ENCODE data around the gene TMEM132C. TPM values are rescaled to one million over a fixed set of nuclear protein-coding genes. Genes with fewer than 3 reads are reported as not detected.

The TMEM132C gene
- total RNA-seq, 1 experiment from 2014 or later: not detected

DNA sequence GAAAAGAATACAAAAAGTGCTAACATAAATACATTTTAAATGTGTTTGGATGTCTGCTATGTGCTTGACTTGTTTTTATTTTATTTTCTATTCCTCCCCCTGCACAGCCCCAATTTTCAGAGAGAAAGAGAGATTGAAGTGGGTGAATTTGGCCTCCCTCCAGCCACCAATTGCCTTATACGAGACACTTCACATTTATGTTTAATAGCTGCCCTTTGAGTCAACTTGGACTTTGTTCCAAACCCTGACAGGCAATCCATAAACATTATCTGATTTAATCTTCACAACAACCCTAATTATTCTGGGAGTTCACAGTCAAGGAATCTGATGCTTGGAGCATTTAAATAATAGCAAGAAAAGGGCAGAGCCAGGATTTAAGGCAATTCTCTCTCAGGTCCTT lies 395.1 kb downstream of the TMEM132C start:
- Mint-ChIP-seq H3K9me3 (ENCODE audit: low read depth, unreplicated experiment) (peaks cover 18% of the 10 kb centered on the region), H3K4me3 (ENCODE audit: low read depth, unreplicated experiment) (no peak overlapping the region), H3K27me3 (ENCODE audit: unreplicated experiment) (no peaks in the 10 kb centered on the region), H3K27ac (ENCODE audit: unreplicated experiment) (no peak overlapping the region), H3K36me3 (ENCODE audit: insufficient read depth, unreplicated experiment) (no peaks in the 10 kb centered on the region), H3K4me1 (ENCODE audit: low read depth, unreplicated experiment) (no peaks in the 10 kb centered on the region)
- DNase-seq: no peak
- TF ChIP-seq, protein P1, sequence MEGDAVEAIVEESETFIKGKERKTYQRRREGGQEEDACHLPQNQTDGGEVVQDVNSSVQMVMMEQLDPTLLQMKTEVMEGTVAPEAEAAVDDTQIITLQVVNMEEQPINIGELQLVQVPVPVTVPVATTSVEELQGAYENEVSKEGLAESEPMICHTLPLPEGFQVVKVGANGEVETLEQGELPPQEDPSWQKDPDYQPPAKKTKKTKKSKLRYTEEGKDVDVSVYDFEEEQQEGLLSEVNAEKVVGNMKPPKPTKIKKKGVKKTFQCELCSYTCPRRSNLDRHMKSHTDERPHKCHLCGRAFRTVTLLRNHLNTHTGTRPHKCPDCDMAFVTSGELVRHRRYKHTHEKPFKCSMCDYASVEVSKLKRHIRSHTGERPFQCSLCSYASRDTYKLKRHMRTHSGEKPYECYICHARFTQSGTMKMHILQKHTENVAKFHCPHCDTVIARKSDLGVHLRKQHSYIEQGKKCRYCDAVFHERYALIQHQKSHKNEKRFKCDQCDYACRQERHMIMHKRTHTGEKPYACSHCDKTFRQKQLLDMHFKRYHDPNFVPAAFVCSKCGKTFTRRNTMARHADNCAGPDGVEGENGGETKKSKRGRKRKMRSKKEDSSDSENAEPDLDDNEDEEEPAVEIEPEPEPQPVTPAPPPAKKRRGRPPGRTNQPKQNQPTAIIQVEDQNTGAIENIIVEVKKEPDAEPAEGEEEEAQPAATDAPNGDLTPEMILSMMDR (IDR thresholded peaks at IDR 0.05; ENCODE audit: unreplicated experiment): no peak
- no TSS peak for BruUV-seq (replicated peaks)
- CTCF ChIA-PET: no interaction called here
- intact Hi-C loops (cut with micrococcal nuclease; ENCODE audit: unreplicated experiment): no loop called here

DNA sequence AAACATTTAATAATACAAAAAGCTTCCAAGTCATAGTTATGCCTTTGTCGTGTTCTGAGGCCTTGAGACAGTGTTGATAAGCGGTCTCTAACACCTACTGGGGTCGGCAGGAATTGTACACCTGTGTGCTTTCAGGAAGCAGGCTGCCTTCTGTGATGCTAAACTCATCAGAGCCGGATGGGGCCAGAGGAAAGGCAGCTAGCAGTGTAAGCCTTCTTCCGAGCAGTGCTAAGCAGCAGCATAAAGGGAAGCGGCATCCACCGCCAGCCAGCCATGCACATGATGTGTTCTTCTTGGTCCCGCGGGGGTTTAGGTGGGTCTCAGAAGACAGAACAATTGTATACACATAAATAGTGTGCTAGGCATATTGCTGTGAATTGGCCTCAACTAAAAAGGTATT lies 397.5 kb downstream of the TMEM132C start:
- Mint-ChIP-seq H3K9me3 (ENCODE audit: low read depth, unreplicated experiment) (peaks cover 14% of the 10 kb centered on the region), H3K4me3 (ENCODE audit: low read depth, unreplicated experiment) (no peak overlapping the region), H3K4me1 (ENCODE audit: low read depth, unreplicated experiment) (no peaks in the 10 kb centered on the region), H3K36me3 (ENCODE audit: insufficient read depth, unreplicated experiment) (no peaks in the 10 kb centered on the region), H3K27ac (ENCODE audit: unreplicated experiment) (no peak overlapping the region), H3K27me3 (ENCODE audit: unreplicated experiment) (no peaks in the 10 kb centered on the region)
- BruUV-seq (replicated peaks): no TSS peak
- intact Hi-C loops (cut with micrococcal nuclease; ENCODE audit: unreplicated experiment): no loop called here
- no peak for DNase-seq
- TF ChIP-seq, protein P1 (IDR thresholded peaks at IDR 0.05; ENCODE audit: unreplicated experiment): no peak
- CTCF ChIA-PET: no interaction called here

DNA sequence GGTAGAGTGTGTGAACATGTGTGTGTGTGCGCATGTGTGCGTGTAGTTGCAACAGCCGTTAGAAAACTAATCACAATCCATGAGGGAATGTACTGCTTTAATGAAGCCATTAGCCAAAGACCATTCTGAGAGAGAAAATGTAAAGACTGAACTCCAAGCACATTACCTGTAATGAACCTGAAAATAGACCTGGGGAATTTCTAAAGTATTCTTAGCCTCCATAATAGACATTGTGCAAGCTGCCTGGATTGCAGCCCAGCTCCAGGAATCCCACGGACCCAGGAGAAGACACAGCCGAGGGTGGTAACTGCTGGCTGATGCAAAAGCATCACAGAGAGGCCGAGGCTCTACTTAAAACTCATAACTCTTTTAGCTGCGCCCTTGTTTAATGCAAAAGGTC lies 400.2 kb downstream of the TMEM132C start:
- intact Hi-C loops (cut with micrococcal nuclease; ENCODE audit: unreplicated experiment): no loop called here
- CTCF ChIA-PET: no interaction called here

DNA sequence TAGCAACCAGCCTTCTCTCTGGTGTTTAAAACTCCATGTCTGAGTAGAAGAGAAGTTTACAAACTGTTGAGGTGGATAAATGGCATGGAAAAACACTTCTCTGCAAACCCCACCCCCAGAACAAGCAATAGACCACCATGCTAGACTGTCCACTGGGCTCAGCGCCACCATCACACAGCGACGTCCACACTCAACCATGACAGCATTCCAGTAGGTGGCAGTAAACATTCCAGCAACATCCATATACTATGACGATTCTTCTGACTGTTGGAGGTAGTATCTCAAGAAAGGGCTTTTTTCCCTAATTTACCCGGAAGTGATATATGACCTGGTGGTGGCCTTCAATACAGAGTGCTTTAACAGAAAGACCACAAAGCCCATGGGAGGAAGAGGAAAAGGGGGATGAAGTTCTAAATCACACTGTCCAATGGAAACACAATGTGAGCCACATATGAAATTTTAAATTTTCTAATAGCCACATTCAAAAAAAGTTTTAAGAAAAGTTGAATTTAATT lies 404.6 kb downstream of the TMEM132C start:
- CTCF ChIA-PET: no interaction called here
- BruUV-seq (replicated peaks): no TSS peak
- H3K36me3 Mint-ChIP-seq (ENCODE audit: insufficient read depth, unreplicated experiment): no peaks in the 10 kb centered on the region
- H3K4me1 Mint-ChIP-seq (ENCODE audit: low read depth, unreplicated experiment): no peaks in the 10 kb centered on the region
- H3K4me3 Mint-ChIP-seq (ENCODE audit: low read depth, unreplicated experiment): no peak overlapping the region
- DNase-seq: no peak
- no peak overlapping the region for H3K27ac Mint-ChIP-seq (ENCODE audit: unreplicated experiment)
- TF ChIP-seq, protein P1 (IDR thresholded peaks at IDR 0.05; ENCODE audit: unreplicated experiment): no peak
- intact Hi-C loops (cut with micrococcal nuclease; ENCODE audit: unreplicated experiment): no loop called here
- H3K27me3 Mint-ChIP-seq (ENCODE audit: unreplicated experiment): no peaks in the 10 kb centered on the region
- peaks cover 5% of the 10 kb centered on the region for H3K9me3 Mint-ChIP-seq (ENCODE audit: low read depth, unreplicated experiment)

More for the DNA sequence above, 400.2 kb downstream of the TMEM132C start:
- no peaks in the 10 kb centered on the region for H3K27me3 Mint-ChIP-seq (ENCODE audit: unreplicated experiment)
- TF ChIP-seq, protein P1 (IDR thresholded peaks at IDR 0.05; ENCODE audit: unreplicated experiment): no peak
- peaks cover 12% of the 10 kb centered on the region for H3K9me3 Mint-ChIP-seq (ENCODE audit: low read depth, unreplicated experiment)
- BruUV-seq (replicated peaks): no TSS peak
- H3K27ac Mint-ChIP-seq (ENCODE audit: unreplicated experiment): no peak overlapping the region
- H3K4me3 Mint-ChIP-seq (ENCODE audit: low read depth, unreplicated experiment): no peak overlapping the region
- H3K4me1 Mint-ChIP-seq (ENCODE audit: low read depth, unreplicated experiment): no peaks in the 10 kb centered on the region
- no peak for DNase-seq
- H3K36me3 Mint-ChIP-seq (ENCODE audit: insufficient read depth, unreplicated experiment): no peaks in the 10 kb centered on the region
